Activated T-cell treated with anti-CD3 and anti-CD28 coated beads for 48 hours (primary cell): ENCODE results near the gene SCN1B.

Experiments
- DNase-seq: peaks from one replicate; pipeline ENCODE4 v3.0.0-alpha.2; 2020; ENCODE audit warnings: low read depth

SCN1B gene

DNA sequence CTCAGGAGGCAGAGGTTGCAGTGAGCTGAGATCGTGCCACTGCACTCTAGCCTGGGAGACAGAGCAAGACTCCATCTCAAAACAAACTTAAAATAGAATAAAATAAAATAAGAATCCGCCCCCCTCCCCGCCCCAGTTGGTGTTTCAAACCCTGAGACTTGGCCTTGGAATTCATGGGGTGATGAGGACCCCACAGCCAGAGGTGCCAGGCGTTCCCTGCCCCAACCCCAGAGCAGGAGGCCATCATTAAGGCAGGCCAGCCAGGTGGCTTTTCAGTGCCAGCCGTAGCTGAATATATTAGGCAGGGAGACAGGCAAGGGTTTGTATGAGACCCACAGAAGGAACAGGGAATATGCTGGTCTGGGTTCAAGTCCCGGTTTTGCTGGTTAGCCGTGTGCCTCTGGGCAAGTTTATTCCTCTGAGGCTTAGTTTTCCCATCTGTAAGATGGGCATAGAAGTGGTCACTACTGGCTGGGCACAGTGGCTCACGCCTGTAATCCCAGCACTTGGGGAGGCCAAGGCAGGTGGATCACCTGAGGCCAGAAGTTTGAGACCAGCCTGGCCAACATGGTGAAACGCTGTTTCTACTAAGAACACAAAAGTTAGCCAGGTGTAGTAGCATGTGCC lies 23.5 kb downstream of the SCN1B start:
- no peak for DNase-seq

DNA sequence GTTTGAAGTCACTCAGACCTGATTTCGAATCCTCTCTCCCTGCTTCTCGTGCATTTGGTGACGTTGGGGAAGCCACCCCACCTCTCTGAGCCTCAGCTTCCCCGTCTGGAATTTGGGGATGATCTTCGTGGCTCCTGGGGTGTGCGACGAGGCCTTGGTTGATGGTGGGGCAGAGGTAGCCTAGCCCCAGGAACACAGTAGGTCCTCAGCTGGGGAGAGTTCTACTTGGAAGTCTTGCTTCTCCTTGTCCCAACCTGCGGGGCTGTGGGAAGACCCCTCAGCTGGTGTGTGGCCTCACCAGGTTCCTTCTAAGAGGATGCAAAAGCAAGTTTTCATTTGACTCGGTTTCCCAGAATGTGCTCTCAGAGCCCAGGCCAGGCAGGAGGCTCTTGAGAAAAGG lies 24.4 kb downstream of the SCN1B start:
- no peak for DNase-seq

DNA sequence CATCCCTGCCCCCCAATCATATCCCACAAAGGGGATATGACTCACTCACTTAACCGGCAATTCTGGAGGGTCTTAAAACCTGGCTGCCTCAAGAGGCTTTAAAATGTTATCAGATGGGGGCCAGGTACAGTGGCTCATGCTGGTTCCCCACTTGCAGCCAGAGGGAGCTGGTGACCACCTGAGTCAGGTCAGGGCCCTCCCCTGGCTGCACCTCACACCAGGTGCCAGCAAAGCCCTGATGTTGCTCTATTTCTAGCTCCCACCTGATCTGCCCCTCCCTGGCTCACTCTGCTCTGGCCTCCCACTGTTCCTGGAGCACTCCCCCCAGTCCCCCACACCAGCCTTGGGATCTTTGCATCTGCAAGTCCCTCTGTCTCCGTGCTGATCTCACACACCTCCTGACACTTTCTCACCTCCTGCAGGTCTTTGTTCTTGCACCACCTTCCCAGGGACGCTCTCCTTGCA lies 25.5 kb downstream of the SCN1B start:
- no peak for DNase-seq

DNA sequence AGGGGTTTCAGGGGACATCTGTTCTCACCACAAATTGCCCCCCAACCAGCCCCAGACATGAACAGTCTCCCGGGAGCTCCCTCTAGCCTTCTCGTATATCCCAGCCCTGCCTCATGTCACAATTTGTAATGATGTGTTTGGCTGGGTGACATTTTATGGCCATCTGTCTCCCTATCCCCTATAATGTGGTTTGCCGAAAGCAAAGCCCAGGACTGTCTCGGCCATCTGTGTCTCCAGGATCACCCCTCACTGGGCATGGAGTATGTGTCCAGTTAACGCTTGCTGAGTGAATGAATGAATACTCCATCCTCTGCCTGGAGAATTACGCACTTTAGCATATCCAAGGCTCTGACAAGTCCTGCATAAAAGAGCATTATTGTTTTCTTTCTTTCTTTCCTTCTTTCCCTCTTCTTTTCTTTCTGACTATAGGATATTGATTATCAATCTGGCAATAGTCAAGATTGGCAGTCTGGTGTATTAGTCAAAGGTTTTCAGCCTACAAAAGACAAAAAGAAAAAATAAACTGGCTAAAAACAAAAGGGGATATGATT lies 26.3 kb downstream of the SCN1B start:
- no peak for DNase-seq

DNA sequence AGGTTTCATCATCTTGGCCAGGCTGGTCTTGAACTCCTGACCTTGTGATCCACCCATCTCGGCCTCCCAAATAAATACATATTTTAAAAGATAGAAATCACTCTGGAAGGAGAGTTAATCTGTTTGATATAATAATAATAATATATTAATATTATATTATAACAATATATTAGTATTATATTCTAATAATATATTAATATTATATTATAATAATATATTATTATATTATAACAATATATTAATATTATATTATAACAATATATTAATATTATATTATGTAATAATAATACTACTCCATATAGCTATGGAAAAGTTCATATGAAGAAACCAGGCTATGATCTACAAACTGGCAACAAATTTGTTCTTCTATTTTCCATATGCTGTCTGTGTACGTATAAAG lies 28.1 kb downstream of the SCN1B start:
- DNase-seq, result no peak

DNA sequence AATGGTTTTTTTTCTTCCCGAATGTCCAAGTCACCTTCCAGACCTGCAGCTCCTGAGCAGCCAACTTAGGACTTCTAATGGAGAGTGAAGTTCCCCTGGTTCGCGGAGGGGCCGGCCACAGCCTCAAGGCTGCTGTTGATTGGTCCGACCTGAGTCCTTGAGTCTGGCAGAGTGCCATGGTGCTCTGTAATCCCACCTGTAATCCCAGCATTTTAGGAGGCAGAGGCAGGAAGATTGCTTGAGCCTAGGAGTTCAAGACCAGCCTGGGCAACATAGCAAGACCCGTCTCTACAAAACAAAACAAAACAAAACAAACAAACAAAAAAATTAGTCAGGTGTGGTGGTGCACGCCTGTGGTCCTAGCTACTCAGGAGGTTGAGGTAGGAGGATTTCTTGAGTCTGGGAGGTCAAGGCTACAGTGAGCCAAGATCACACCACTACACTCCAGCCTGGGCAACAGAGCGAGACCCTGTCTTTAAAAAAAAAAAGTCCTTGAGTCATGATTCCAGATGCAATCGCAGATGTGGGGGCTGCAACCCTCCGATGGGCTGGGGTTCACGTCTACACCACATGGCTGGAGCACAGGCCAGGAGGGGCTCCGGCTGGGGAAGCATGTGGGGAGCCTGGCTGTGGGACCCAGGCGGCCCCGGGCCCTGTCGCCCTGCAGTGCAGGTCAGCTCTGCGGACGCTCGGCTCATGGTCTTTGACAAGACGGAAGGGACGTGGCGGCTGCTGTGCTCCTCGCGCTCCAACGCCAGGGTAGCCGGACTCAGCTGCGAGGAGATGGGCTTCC lies 28.9 kb downstream of the SCN1B start:
- DNase-seq, result no peak

DNA sequence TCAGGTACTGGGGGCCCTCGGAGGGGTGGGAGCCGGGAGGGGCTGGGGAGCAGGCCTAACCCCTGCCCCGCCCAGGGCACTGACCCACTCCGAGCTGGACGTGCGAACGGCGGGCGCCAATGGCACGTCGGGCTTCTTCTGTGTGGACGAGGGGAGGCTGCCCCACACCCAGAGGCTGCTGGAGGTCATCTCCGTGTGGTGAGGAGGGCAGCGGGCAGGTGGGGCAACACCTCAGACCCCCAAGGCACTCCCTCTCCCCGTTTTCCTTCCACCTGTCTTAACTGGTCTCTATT lies 29.5 kb downstream of the SCN1B start:
- no peak for DNase-seq

DNA sequence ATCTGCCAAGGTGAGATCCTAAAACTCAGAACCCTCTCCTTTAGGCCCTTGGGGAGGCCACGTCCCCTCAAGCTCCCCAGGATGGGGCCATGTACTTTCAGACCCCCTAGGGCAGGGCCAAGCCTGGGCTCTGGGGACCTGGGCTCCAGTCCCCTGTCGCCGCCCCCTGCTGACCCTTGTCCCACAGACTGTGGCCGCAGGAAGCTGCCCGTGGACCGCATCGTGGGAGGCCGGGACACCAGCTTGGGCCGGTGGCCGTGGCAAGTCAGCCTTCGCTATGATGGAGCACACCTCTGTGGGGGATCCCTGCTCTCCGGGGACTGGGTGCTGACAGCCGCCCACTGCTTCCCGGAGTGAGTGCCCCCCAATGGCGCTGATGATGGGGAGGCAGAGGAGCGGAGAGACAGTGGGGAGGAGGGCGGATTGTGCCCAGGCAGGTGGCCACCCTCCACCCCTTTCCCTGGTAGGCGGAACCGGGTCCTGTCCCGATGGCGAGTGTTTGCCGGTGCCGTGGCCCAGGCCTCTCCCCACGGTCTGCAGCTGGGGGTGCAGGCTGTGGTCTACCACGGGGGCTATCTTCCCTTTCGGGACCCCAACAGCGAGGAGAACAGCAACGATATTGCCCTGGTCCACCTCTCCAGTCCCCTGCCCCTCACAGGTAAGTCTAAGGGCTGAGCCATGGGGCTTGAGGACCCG lies 30.0 kb downstream of the SCN1B start:
- no peak for DNase-seq

DNA sequence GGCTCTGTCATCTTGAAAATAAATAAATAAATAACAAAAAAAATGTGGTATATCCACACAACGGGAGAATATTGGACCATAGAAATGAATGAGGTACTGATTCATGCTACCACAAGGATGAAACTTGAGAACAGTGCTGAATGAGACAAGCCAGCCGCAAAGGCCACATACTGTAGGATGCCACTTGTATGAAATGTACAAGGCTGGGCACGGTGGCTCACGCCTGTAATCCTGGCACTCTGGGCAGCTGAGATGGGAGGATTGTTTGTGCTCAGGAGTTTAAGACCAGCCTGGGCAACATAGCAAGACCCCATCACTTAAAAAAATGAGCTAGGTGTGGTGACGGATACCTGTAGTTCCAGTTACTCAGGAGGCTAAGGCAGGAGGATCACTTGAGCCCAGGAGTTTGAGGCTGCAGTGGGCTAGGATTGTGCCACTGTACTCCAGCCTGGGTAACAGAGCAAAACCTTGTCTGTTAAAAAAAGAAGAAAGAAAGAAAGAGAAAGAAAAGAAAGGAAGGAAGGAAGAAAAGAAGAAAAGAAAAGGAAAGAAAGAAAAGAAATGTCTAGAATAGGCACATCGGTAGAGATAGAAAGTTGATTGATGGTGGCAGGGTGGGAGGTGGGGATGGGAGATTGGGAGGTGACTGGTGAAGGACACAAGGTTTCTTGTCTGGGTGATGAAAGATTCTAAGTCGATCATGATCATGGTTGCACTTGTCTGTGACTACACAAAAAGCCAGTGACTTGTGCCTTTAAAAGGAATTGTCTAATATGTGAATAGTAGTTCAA lies 31.5 kb downstream of the SCN1B start:
- no peak for DNase-seq

DNA sequence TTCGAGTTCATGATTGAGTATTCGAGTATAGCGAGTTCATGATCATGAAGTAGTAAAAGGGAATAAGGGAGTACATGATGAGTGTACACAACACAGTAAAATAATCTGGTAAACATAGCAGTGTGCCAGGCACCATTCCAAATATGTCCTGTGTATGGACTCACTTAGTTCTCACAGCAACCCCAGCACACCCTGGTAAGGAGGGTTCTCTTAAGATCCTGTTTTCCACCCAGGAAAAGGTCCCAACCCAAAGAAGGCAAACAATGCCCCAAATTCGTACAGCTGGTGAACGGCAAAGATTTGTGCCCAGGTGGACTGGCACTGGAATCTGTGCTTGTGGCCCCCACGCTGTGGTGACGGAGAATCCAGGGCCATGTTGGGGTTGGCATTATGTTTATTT lies 32.7 kb downstream of the SCN1B start:
- no peak for DNase-seq

DNA sequence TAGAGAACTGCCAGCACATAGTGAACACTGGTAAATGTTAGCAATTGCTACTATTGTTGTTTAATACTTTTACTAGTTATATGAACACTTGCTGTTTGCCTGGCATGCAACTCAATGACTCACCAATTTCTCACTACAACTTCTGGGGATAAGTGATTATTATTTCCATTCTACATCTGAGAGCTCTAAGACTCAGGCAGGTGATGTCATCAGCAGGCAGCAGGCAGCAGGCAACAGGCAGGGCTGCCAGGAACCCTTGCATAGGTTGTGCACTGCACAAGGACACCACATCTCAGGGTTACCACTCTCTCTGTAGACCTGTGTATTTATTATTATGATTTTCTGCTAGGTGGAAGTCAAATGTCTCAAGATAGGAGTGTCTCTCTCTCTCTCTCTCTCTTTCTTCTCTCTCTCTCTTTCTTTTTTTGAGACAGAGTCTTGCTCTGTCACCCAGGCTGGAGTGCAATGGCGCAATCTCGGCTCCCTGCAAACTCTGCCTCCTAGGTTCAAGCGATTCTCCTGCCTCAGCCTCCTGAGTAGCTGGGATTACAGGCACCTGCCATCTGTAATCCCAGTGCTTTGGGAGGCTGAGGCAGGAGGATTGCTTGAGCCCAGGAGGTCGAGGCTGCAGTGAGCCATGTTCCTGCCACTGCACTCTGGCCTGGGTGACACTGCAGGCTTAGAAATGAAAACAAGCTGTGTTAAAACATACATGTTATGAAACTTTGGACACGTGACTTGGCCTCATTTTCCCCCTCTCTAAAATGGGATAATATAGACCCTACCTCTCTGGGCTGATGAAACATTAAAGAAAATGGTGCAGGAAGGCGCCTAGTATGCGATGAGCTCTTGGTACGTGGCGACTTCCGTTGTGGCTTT lies 33.9 kb downstream of the SCN1B start:
- DNase-seq, result no peak

DNA sequence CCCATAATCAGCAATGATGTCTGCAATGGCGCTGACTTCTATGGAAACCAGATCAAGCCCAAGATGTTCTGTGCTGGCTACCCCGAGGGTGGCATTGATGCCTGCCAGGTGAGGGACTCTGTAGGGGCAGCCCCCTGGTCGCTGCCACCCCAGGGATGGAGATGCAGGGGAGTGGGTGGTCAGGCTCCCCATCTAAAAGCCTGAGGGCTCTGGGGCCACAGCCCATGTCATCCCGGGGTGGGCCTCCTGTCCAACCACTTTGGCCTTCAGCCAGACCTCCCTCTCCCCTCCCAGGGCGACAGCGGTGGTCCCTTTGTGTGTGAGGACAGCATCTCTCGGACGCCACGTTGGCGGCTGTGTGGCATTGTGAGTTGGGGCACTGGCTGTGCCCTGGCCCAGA lies 35.3 kb downstream of the SCN1B start:
- no peak for DNase-seq

DNA sequence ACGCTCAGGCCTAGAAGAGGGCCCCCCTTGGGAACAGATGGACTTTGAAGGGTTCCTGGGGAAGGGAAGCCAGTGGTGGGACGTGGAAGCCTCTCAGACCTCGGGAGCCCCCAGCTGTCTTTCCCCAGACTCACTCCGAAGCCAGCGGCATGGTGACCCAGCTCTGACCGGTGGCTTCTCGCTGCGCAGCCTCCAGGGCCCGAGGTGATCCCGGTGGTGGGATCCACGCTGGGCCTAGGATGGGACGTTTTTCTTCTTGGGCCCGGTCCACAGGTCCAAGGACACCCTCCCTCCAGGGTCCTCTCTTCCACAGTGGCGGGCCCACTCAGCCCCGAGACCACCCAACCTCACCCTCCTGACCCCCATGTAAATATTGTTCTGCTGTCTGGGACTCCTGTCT lies 35.9 kb downstream of the SCN1B start:
- no peak for DNase-seq

DNA sequence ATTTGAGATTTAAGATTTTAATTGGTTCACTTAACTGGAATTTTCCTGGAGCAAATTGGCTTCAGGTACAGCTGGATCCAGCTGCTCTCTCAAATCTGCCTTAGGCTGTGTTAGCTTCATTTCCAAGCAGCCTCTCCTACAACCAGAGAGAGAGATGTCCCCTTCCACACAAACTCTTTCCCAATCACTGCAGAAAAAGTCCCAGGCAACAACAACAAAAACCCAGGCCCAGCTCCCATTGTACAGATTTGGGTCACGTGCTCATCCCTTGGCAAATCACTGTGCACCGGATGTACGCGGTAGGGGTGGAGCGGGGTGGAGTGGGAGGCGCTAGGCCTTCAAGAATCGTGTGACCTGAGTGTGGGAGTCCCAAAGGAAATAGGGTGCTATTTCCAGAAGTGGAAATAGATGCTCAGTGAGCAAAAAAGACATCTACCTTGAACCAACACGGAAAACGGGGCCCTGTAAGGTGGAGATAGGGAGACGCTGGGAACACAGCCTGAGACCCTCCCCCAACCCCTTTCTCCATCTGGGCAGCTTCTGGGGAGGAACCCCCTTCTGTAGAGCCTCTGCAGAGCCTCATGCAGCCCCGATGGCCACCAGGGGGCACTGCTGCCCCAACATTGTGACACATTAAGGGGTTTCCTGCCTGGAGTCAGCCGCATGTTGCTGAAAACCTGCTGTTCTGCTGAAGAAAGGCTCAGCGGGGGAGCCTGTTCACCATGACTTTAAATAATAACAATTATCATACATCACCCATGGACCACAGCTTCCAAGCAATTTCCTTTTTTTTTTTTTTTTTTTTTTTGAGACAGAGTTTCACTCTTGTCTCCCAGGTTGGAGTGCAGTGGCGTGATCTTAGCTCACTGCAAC lies 36.7 kb downstream of the SCN1B start:
- DNase-seq, result peak; percentile 87

DNA sequence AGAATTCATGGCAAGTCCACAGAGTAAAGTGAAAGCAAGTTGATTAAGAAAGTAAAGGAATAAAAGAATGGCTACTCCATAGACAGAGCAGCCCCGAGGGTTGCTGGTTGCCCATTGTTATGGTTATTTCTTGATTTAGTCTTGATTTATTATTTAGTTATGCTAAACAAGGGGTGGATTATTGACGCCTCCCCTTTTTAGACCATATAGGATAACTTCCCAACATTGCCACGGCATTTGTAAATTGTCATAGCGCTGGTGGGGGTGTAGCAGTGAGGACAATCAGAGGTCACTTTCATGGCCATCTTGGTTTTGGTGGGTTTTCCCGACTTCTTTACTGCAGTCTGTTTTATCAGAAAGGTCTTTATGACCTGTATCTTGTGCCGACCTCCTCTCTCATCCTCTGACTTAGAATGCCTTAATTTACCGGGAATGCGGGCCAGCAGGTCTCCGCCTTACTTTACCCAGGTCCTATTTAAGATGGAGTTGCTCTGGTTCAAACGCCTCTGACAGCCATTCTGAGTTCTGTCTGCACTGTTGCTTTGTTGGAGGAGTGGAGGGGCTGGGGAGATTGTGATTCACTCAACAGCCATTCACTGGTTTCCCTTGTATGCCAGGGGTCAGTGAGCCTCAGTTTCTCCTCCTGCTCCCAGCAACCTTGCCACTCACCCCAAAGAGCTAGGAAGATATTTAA lies 38.8 kb downstream of the SCN1B start:
- DNase-seq, result no peak

DNA sequence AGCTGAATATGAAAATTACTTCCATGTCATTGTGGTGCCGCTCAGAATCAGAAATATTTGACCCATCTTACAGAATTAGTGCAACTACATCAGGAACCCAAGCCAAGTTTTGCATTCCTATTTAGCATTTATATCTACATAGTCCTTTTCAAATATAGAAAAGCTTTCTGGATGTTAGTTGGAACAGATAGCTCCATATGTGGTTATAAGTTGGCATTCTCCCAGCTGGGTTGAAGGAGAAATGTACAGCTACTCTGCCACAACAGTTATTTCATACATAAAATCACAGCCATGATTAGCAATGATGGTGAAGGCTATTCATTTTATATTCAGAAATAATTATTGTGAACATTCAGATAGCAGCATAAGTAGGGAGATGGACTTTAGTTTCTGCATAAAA lies 39.4 kb downstream of the SCN1B start:
- no peak for DNase-seq

DNA sequence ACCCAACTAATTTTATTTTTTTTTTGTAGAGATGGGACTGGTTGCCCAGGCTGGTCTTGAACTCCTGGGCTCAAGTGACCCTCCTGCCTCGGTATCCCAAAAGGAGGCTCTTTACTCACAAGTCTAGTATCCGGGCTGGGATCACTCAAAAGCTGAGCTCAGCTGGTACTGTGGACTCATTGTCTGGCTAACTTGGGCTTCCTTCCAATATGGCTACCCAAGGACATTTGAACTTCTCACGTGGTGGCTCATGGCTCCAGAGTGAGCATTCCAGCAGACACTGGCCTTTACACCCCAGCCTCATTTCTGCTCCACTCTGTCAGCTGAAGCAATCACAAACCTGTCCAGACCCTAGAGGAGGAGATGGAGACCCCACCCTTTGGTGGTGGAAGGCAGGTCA lies 40.2 kb downstream of the SCN1B start:
- no peak for DNase-seq

DNA sequence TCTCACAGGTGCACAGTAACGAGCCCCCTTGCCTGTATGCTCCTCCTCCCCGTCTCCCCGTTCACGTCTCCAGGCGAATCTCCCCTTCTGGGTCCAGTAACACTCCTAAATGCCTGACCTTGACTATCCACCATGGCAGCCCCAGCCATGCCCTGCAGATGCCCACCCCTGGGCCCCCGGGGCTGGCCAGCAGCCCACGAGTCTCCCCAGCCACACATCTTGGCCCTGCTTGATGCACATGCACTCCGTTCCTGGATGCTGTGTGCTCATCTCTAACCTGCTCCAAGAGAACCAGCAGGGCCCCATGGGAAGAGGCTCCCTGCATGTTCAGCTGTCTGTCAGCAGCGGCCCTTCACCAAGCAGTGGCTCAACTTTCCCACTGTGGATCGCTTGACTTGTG lies 43.2 kb downstream of the SCN1B start:
- no peak for DNase-seq

DNA sequence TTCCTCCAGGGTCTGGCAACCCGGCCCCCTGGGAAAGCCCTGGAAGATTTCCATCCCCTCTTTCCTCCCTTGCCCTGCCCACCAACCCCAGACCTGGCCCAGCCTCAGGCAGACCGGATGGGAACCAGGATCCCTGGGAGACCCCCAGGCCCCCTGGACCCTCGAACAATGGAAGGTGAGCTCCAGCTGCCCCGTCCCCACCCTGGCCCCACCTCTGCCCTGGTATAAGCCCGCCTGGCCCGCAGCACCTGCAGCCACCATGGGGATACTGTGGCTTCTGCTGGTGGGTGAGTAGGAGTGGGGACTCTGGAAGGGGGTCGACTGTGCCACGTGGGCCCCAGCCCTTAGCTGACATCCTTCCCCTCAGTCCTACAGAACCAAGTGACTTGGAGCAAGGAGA lies 43.7 kb downstream of the SCN1B start:
- no peak for DNase-seq
